Activated CD8-positive, alpha-beta memory T cell treated with anti-CD3 and anti-CD28 coated beads, Interleukin-2, amount 50 U/mL, for 4 hours (primary cell): ENCODE measurements around the gene HSPB1.
"Not testable (repeated sequence)": the region's sequence is repeated elsewhere in the genome, so short reads cannot be mapped to it uniquely, and the experiment has no call there.

ENCODE experiments used
- DNase-seq: peaks from one replicate; pipeline ENCODE4 v3.0.0-alpha.2; 2020

The HSPB1 gene

DNA sequence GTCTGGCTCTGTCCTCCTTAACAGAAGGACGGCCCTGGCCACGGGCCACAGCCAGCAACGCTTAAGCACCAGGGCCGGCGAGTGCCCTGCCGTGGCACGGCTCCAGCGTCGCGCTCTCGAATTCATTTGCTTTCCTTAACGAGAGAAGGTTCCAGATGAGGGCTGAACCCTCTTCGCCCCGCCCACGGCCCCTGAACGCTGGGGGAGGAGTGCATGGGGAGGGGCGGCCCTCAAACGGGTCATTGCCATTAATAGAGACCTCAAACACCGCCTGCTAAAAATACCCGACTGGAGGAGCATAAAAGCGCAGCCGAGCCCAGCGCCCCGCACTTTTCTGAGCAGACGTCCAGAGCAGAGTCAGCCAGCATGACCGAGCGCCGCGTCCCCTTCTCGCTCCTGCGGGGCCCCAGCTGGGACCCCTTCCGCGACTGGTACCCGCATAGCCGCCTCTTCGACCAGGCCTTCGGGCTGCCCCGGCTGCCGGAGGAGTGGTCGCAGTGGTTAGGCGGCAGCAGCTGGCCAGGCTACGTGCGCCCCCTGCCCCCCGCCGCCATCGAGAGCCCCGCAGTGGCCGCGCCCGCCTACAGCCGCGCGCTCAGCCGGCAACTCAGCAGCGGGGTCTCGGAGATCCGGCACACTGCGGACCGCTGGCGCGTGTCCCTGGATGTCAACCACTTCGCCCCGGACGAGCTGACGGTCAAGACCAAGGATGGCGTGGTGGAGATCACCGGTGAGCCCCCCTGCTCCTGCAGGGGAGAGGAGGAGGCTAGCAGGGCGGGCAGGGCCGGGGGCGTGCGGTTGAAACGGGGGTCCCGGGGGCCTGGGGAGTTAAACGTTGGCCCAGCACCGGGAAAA, at the start of gene HSPB1:
HSPB1 (plus strand) TSS at position 327 of the 855 bp plus-strand sequence; CDS start at position 367, 40 bp downstream.
- peak; percentile 64 for DNase-seq

DNA sequence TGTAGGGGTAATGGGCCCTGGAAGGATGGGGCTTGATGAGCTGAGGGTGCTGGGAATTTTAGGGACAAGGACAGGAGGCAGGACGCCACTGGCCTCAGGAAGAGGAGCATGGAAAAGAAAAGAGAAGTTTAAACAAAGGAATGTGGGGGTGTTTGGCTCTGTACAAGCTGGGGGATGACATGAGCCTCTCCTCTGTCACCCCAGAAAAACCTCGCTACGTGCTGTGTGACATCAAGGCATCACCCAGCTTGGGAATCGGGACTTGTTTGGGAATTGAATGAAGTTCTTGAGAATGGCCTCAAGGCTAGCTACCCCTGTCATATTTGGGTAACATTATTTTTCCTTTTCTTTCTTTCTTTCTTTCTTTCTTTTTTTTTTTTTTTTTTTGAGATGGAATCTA, 47.7 kb upstream of the HSPB1 start:
- no peak for DNase-seq

DNA sequence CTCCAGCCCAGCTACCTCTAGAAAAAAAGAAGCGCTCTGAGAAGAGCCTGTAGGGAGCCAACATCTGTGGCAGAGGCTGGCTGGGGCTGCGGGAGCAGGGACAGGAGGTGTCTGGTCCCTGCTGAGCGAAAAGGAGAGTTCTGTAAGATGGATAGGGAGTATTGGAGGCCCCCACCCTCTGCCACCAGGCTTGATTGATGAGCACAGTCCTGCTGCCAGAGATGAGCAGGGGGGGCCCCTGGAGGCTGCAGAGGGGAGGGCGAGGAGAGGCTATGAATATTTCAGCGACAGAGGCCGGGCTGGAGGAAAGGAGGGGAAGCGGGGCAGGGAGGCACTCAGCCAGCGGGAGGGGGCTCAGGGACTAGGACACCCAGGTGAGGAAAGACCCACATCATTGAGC, 44.5 kb upstream of the HSPB1 start:
- no peak for DNase-seq

DNA sequence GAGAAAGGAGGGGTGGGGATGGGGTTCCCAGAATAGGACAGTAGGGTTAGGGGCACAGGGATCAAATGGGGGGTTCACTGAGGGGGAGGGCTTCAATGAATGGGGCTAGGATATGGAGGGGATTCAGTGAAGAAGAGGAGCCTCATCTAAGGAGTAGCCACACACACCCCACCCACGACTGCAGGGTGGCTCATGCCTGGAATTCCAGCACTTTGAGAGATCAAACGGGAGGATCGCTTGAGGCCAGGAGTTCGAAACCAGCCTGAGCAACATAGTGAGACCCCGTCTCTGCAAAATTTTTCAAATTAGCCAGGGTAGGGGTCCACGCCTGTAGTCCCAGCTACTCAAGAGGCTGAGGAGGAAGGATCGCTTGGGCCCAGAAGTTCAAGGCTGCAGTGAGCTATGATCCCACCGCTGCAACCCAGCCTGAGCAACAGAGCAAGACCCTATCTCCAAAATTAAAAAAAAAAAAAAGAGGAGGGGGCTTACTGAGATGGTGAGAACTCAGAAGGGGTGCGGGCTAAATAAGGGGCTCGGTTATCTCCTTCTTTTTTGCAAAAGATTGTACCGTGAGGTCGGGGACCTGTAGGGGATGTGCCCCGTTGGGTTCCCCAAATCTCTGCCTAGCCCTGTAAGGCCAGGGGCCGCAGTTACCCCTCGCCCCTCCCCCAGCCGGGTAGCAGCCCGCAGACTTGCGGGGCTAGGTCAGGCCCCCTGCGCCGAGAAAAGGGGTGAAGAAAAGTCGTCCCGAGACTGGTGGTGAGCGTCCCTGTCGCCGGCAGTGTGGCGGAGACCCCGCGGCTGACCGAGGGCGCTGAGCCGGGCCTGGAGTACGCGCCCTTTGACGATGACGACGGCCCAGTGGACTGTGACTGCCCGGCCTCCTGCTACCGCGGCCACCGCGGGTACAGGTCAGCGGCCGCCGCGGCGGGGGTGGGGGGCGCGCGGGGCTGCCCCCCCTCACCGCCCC, 43.1 kb upstream of the HSPB1 start:
- no peak for DNase-seq

DNA sequence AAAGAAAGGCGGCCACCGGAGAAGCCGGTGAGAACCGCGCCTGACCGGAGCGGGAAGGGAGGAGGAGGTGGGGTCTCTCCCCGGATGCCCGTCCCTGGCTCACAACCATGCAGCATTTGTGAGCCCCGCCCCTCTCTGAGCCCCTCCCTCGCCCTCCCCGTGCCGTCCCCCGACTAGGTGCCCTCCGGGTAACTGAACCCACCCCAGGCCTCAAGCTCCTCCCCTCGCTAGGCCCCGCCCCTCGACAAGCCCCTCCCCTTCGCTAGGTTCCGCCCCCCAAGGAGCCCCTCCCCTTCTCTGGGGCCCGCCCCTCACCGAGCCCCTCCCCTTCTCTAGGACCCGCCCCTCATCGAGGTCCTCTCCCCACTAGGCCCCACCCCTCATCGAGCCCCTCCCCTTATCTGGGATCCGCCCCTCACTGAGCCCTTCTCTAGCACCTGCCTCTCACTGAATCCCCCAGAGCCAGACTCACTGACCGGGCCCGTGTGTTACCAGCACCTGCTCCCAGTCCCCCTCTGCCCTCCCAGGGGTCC, 42.2 kb upstream of the HSPB1 start:
- DNase-seq: peak; percentile 36

DNA sequence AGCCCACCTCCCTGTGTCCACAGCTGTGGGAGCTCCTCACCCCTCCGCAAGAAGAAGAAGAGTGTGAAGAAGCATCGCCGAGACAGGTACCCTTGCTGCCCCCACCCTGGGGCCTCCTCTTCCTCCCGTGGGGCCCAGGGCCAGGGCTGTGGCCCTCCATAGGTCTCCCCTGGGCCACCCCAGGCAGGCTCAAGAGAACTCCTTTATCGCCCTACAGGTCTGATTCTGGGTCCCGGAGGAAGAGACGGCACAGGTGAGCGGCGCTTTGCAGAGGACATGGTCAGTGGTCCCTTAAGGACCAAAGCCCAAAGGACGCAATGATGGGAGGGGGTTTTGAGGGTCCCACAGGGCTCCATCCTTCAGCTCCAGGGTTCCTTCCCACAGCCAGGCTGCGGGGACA, 41.1 kb upstream of the HSPB1 start:
- no peak for DNase-seq

DNA sequence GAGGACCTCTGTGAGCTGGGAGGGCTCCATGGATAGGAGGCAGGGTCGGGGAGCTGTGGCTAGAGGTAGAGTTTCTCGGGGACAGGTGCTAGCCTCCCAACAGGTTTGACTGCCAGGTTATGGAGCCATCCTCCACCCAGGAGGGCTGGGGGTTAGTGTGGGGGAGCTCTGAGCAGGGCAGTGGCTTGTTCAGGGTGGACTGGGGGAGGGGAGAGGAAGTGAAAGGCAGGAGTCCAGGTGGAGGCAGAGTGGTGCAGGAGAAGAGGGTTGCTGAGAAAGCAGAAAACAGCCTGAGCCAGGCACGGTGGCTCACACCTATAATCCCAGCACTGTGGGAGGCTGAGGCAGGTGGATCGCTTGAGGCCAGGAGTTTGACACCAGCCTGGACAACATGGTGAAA, 40.5 kb upstream of the HSPB1 start:
- DNase-seq: no peak

DNA sequence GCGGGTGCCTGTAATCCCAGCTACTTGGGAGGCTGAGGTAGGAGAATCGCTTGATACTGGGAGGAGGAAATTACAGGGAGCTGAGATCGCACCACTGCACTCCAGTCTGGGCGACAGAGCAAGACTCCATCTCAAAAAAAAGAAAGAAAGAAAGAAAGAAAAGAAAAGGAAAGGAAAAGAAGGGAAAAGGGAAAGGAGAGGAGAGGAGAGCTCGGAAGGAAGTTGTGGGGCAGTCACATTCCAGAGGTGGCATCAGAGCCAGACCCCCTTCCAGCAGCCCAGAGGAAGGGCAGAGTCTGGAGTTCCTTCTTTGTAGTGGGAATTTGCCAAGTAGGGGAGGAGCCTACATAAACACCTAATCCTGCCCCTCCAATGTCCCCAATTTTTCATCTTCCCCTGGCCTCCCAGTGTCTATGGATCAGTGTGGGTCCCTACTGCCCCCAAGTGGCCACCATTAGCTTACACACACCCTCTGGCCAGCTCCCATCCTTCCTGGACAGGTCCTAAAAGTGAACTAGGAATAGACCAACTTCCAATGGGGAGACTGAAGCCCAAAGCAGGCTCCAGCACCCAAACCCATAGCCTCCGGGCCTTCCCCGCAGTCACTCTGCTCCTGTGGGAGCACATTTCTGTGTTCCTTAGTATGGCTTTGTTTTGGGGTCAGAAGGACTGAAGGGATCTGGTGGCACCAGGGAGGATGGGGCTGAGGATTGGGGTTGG, 39.6 kb upstream of the HSPB1 start:
- DNase-seq: no peak

DNA sequence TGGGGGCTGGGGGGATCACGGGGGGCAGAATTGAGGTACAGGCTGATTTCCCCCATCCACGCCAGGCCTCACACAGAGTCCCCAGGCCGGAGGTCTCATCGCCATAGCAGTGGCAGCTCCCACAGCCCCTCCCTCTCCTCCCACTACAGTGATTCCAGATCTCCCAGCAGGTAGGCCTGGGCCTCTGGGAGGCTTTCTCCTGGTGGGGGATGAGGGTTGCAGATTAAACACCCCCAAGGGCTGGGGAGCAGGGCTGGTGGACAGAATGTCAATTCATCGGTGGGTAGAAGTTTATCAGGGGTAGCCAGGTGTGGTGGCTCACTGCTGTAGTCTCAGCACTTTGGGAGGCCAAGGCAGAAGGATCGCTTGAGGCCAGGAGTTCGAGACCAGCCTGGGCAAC, 37.2 kb upstream of the HSPB1 start:
- DNase-seq: no peak

DNA sequence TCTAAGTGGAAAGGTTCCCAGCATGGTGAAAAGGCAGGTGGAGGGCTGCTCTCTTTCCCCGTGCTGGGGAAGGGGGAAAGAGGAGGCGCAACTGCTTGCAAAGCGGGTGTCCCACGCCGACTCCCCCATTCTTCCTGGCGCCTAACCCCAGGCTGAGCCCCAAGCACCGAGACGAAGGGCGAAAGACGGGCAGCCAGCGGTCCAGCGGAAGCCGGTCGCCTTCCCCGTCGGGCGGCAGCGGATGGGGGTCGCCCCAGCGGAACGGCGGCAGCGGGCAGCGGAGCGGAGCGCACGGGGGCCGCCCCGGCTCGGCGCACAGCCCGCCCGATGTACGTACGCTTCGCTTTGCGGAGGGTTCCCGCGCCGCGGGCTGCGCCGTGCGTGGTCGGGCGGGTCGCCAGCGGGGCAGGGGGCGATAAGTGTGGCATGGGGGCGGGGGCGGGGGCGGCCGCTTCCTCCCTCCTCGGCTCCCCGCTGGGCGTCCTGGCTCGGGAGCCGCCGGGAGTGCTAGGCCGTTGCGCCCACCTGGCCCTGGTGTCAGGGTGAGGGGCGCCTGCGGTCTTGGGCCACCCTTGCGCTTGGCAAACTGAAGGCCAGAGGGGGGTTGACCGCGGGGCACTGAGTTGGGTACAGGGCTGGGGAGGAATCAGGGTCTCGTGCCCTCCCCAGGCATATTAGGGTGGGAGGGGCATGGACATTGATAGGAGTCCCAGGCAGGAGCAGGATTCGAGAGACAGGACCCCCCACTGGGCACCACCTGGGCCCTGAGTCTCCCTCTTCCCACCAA, 35.2 kb upstream of the HSPB1 start:
- no peak for DNase-seq

DNA sequence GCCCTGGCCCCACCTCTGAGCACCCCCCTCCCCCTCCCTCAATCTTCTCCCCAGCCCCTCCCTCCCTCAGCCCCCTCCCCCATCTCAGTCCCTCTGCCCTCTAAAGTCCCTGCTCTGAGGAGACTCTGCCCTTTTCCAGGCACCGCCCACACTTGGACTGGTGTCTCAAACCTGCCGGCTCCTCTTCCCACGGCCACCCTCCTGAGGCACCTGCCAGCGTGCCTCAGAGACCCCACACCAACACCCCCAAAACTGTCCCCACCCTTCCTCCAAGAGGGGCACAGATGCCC, 34.6 kb upstream of the HSPB1 start:
- DNase-seq: no peak

DNA sequence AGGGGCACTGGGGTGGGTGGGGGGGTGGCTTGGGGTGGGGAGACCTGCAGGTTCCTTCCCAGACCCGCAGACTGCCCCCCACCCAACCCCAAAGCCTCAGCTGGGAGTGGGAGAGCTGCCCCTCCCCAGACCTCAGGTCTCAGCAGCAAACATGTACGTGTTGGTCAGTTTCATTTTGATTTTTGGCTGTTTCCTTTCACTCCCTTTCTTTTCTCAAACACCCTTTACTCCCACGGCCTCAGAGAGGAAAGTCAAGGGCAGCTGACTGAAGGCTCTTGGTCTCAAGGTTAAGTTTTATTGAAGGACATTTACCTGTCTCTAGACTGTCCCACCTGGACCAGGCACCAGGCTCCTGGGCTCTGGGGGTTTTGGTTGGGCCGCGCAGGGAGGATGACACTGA, 34.1 kb upstream of the HSPB1 start:
- no peak for DNase-seq

DNA sequence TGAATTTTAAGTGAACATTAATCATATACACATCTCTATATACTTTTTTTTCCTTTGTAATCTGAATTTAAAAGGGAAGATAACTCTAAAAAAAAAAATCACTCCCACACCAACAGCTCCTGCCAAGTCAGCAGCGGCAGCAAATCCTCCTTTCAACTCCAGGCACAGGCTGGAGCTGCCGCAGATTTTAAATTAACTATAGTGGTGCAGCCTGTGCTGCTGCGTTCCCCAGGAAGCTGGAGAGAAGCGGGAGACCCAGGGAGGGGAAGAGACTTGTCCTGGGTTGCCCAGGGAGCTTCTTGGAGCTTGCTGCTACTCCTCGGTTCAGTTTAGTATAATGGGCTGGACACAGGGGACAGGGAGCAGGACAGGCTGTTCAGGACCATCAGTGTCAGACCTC, 32.6 kb upstream of the HSPB1 start:
- DNase-seq: no peak

DNA sequence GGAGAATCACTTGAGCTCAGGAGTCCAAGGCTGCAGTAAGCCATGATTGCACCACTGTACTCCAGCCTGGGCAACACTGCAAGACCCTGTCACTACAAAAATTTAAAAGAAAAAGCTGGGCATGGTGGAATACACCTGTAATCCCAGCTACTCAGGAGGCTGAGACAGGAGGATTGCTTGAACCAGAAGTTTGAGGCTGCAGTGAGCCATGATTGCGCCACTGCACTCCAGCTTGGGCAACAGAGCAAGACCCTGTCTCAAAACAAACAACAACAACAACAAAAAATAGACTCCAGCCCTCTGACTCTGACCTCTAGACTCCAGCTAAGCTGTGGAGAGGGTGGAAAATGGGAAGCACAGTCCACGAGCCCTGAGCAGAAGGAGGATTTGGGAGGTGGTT, 31.1 kb upstream of the HSPB1 start:
- DNase-seq: not testable (repeated sequence)

DNA sequence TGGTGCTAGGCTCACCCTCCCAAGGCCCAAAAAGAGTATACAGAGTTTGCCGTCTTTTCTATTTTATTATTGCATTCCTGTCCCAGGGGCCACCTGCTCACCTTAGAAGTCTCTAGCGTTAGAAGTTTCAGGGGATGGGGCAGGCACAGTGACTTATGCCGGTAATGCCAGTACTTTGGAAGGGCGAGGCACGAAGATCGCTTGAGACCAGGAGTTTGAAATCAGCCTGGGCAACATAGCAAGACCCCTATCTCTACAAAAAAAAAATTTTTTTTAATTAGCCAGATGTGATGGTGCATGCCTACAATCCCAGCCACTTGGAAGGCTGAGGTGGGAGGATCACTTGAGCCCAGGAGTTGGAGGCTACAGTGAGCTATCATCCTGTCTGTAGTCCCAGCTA, 30.3 kb upstream of the HSPB1 start:
- no peak for DNase-seq

DNA sequence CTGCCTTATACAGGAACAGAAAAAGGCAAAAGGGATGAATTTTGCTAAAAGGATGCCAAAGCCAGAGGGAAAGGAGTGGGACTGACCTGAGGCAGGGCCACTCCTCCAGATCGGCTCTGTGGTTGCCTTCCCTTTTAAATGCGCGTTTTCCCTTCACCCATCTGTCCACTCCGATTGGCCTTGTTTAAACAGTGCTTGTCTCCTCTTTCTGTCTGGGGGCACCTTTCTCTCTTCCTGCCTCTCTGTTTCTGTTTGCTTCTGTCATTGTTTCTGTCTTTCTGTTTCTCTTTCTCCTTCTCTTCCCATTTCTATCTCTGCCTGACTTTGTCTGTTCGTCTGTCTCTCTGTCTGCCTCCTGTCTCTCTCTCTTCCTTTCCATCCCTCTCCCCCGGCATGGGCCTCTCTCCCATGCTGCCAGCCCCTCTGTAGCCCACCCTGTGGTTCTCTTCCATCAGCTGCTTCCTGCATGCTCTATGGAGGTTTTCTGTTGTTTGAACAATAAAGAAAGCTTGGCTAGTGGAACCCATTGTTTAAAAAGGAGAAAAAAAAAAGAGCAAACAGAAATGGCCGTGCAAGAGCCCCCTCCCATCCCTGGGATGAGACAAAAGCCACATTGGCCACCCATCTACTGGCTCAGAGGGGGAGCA, 29.5 kb upstream of the HSPB1 start:
- DNase-seq: no peak

DNA sequence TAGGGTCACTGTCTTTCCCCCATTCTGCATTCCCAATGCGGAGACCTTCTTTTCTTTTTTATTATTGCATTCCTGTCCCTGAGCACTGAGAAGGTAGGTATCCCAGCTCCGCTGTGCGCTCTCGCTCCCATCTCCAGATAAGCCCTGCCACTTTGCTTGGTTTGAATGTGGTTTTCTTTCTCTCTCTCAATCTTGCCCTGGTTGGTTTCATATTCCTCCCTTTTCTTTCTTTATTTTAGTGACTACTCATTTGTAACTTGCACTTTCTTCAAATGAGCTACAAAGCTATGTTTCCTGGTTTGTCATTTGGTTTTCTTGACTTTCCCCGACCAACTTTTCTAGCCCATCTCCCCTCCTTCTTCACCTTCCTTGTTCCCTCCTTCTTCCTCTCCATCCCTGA, 29.0 kb upstream of the HSPB1 start:
- no peak for DNase-seq

DNA sequence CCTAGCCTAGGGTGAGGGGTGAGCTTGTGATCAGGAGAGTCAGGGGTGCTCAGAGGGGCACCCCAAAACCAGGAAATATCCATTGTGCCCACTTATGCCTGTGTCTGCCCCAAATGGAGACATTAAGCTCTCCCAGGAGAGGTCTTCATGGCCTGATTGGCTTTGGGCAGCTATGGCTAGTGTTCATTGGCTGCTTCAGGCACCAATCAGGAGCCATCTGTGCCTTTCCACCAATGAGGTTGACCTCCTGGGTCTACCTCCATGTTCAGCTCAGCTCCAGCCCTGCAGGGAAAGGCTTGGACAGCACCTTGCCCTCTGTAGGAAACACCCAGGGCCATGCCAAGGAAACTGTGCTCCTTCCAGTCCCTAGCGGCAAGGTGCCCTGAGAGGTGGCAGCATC, 23.9 kb upstream of the HSPB1 start:
- DNase-seq: no peak

DNA sequence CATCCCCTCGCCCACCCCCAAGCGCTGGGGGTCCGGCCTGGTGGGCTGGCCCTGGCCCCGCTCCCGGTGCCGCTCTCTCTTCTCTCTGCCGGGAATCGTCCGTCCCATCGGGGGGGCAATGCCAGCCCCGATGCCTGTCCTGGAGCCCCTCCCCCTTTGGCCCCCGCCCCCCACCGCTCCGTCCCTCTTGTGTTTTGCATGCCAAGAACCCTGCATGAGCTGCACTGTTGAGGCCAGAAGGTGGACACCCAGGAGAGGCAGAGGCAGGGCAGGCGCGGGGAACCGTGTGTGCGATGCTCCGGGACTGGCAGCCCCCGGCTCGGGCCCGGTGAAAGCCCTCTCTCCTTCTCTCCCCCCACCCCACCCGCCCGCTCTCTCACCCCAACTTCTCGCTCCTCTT, 22.1 kb upstream of the HSPB1 start:
- DNase-seq: no peak

DNA sequence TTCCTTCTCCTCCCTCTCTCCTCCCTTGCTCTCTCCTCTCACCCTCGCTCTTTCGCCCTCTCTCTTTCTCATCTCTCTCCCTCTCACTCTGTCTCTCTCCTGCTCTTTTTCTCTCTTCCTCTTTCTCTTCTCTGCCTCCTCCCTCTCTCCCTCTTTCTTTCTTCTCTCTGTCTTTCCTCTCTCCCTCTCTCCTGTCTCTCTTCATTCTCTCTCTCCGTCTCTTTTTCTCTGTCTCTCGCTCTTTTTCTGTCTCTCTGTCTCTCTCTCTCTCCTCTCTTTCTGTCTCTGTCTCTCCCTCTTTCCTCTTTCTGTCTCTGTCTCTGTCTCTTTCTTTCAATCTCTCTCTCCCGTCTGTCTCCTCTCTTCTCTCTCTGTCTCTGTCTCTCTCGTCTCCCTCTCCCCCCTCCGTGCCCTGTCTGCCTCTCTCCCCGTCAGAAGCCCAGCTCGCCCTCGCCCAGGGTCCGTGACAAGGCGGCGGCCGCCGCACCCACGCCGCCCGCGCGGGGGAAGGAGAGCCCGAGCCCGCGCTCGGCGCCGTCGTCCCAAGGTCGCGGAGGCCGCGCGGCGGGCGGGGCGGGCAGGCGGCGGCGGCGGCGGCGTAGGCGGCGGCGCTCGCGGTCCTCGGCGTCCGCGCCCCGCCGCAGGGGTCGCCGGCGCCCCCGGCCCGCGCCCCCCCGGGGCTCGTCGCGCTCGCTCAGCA, 21.3 kb upstream of the HSPB1 start:
- no peak for DNase-seq

DNA sequence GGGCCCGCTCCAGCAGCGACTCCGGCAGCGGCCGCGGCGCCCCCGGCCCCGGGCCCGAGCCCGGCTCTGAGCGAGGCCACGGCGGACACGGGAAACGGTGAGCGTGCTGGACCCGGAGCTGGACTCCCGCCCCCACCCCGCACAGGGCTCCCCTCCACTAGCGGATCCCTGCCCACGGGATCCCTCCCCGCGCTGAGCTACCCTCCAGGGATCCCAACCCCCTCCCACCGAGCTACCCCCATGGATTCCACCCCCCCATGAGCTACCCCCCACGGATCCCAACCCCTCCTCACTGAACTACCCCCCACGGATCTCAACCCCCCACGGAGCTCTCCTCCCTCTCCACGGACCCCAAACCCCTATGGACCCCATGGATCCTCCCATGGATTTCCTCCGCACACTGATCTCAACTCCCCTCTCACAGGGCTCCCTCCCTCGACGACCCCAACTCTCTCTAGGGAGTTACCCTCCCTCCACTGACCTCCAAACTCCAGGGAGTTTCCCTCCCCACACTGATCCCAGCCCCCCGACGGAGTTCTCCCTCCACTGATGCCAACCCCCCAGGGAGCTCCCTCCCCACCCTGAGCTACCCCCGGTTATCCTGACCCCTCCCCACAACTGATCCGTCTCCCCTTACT, 20.6 kb upstream of the HSPB1 start:
- no peak for DNase-seq
